Esophagus muscularis mucosa (tissue), 3 donors: Measurements from ENCODE around the gene DYNLT2.

Source experiments
- CTCF ChIP-seq, 3 experiments: fragments of 200-600 bp in 2 of 3; fragments of 450-650 bp in 1 of 3; sonication (generic) in 2 of 3; IDR thresholded peaks; one replicate each; pipeline ENCODE4 v1.5.1; 2017 to 2019; ENCODE audit warnings: antibody characterized with exemption in 3 of 3, mild to moderate bottlenecking in 2 of 3, moderate library complexity in 1 of 3
- POLR2AphosphoS5 ChIP-seq, 2 donors: sonication (generic); formaldehyde crosslinking; IDR thresholded peaks; one replicate each; pipeline ENCODE4 v1.6.1; 2017; ENCODE audit warnings: antibody characterized with exemption in 2 of 2

GRCh38 chr6:169752074-169752623 lies 777 bp upstream of the DYNLT2 start:
- TF ChIP-seq POLR2AphosphoS5 (IDR thresholded peaks at IDR 0.05), result no peak
- TF ChIP-seq CTCF (IDR thresholded peaks at IDR 0.05), result no peak
